NB4 (cell line): ENCODE measurements around the gene LRRFIP2.

Experiments
- DNase-seq: peaks from one replicate; pipeline ENCODE4 v3.0.0; 2010; ENCODE audit warnings: low read depth
- H3K4me3 ChIP-seq: one replicate; pipeline ENCODE4 v1.5.1; 2011; ENCODE audit warnings: mild to moderate bottlenecking, low read depth, low read length, moderate library complexity
- CTCF ChIP-seq: IDR thresholded peaks from one replicate; pipeline ENCODE4 v1.5.1; 2012; ENCODE audit warnings: low read depth, low read length
- MYC ChIP-seq: IDR thresholded peaks from 2 replicates; pipeline ENCODE4 v1.6.1; 2011; ENCODE audit warnings: low read depth, low read length
- POLR2A ChIP-seq: IDR thresholded peaks from 2 replicates; pipeline ENCODE4 v1.6.1; 2011; ENCODE audit warnings: mild to moderate bottlenecking; ENCODE audit not compliant: insufficient read length; ENCODE audit errors: extremely low read depth
- TF ChIP-seq, protein P1 (sequence below): IDR thresholded peaks from 2 replicates; pipeline ENCODE4 v1.6.1; 2011; ENCODE audit warnings: low read depth, low read length

The LRRFIP2 gene

GRCh38 chr3:37041546-37042195, 132.7 kb downstream of the LRRFIP2 start:
- no peak overlapping the region for H3K4me3 ChIP-seq
- TF ChIP-seq POLR2A (no peak), MYC (no peak), CTCF (no peak)
- TF ChIP-seq, protein P1, sequence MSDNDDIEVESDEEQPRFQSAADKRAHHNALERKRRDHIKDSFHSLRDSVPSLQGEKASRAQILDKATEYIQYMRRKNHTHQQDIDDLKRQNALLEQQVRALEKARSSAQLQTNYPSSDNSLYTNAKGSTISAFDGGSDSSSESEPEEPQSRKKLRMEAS: no peak
- no peak for DNase-seq

DNA sequence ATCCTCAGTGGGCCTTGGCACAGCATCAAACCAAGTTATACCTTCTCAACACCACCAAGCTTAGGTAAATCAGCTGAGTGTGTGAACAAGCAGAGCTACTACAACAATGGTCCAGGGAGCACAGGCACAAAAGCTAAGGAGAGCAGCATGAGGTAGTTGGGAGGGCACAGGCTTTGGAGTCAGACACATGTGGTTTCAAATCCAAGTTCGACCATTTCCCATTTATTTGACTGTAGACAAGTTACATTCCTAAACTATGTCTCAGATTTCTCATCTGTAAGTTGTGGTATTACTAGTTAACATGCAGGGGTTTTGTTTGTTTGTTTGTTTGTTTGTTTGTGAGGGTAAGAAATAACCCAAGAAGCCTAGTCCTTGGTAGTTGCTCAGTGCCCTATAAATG, 134.2 kb downstream of the LRRFIP2 start:
- H3K4me3 ChIP-seq: no peak overlapping the region
- no peak for TF ChIP-seq POLR2A
- no peak for DNase-seq

- no peak for DNase-seq
- TF ChIP-seq, protein P1: no peak
- no peak for TF ChIP-seq MYC
- TF ChIP-seq CTCF: no peak
- TF ChIP-seq POLR2A: no peak
- H3K4me3 ChIP-seq: no peak overlapping the region
Observed at GRCh38 chr3:37039161-37039846, 135.1 kb downstream of the LRRFIP2 start.

DNA sequence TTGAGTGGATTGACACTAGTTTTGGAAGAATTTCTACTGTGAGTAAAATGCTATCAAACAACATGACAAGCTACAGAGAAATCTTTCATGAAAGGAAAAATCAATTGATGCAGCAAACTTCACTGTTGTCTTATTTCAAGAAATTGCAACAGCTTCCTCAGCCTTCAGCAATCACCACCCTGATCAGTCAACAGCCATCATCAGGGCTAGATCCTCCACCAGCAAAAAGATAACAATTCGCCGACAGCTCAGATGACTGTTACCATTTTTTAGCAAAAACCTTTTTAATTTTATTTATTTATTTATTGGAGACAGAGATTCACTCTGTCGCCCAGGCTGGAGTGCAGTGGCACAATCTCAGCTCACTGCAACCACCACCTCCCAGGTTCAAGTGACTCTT, 137.0 kb downstream of the LRRFIP2 start:
- H3K4me3 ChIP-seq: no peak overlapping the region
- no peak for DNase-seq
- TF ChIP-seq, protein P1: no peak
- TF ChIP-seq CTCF (no peak), POLR2A (no peak), MYC (no peak)

DNA sequence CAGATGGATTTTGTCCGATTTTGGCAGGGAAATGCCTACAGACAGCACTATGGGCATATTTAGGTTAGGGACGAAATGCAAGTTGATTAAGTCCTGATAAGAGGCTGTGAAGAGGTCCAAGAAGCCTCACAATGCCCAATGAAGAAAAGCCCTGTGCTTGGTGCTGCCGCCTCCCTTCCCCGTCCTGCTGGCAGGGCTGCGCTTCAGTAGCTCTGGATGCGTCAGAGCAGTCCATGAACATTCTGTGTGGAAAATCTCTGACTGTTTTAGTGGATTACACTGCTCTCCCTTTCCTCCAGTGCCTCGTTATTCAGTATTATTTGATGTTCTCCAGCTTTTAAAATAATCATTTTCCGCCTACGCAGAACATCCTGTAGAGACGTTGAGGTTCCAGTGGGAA, 141.4 kb downstream of the LRRFIP2 start:
- TF ChIP-seq CTCF: no peak
- TF ChIP-seq, protein P1: no peak
- TF ChIP-seq MYC: no peak
- TF ChIP-seq POLR2A: no peak
- DNase-seq: no peak

DNA sequence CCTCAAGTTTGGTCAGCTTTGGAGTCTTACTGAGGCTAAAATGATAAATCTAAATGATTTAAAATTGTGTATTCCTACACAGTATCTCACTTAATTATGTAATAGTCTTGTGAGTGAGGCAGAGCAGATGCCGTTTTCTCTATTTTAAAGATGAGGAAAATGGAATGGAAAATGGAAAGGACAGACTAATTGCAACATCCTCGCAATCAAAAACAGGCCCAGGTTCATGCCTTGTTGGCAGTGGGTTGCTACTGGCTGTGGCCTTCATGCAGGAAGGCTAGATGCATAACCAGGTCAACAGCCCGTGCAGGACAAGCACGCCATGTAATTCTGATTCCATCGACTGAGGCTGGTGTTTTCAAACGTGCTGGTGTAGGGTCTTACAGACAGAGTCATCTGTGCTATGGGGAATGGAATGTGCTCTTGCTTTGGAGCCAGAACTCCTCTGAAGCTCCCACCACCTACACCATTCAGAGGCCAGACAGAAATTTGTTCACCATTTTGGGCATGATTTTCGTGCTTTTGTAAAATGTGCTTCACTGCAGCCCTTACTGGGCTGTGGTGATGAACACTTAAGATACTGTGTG, 143.2 kb downstream of the LRRFIP2 start:
- TF ChIP-seq CTCF: no peak
- TF ChIP-seq, protein P1: no peak
- no peak for TF ChIP-seq POLR2A
- no peak for TF ChIP-seq MYC
- no peak overlapping the region for H3K4me3 ChIP-seq
- no peak for DNase-seq

More for the DNA sequence above, 141.4 kb downstream of the LRRFIP2 start:
- H3K4me3 ChIP-seq: no peak overlapping the region
